IPS DF 4.7 (cell line): ENCODE results near the gene SEC24D.

Experiments
- DNase-seq: peaks from one replicate; pipeline ENCODE4 v3.0.0-alpha.2; 2013; ENCODE audit warnings: low spot score; ENCODE audit errors: extremely low read depth

SEC24D gene

DNA sequence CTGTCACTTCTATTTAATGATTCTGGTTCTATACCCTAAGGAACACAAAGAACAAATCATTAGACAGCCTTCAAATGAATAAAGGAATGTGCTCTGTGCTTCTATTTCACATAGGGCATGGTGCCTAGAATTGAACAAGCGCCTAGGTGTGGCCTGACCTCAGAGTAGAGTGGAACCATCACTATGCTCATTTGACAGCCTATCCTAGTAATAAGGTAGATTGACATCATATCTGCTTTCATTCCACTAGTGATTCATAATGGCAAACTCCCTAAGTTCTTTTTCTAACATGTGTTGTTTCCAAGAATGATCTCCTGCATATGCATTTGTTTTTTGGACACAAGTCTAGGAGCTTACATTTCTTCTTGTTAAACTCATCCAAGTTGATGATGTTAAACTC lies 114.2 kb downstream of the SEC24D start:
- no peak for DNase-seq

DNA sequence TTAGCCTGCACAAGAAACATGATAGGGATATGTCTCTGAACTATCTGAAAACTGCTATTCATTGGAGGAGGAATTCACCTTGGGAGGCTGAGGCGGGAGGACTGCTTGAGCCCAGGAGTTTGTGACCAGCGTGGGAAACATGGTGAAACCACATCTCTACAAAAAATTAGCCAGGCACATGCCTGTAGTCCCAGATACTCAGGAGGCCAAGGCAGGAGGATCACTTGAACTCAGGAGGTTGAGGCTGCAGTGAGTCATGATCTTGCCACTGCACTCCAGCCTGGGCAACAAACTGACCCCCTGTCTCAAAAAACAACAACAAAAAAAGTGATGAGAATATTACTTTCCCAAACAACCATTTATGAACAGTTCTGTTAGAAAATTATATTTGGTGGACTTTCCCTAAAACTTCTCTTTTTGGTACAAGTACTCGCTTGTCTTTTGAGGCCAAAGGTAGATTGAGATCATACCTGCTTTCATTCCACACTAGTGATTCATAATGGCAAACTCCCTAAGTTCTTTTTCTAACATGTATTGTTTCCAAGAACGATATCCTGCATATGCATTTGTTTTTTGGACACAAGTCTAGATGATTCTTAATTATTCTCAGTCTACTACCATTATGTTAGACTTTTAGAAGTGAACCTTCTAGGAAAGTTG lies 117.3 kb downstream of the SEC24D start:
- no peak for DNase-seq

DNA sequence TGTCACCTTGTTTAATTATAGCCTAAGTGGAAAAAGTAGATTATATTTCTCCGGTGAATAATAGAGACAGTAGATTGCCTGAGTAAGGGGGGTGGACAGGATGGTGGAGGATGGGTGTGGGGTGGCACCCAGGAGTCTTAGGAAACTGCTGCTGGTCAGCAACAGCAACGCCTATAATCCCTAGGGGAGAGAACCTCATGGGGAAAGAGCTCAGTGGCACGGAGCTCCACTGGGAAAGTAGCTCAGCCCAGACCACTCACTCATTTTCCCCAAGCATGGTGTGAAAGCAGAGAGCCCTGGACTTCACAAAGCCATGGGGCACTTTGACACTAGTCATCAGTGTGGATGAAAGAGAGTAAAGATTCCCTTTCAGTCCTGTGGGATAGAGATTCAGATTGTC lies 119.6 kb downstream of the SEC24D start:
- no peak for DNase-seq

DNA sequence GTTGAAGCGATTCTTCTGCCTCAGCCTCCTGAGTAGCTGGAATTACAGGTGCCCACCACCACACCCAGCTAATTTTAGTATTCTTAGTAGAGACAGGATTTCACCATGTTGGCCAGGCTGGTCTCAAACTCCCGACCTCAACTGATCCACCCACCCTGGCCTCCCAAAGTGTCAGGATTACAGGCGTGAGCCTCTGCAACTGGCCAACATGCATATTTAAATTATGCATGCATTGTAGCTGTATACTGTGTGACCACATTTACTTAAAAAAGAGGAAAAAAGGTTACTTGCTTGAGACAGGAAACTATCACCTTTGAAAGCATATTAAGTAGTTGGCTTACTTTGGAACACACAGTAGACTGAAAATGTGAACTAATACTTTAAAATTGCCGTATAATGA lies 121.2 kb downstream of the SEC24D start:
- DNase-seq = no peak

DNA sequence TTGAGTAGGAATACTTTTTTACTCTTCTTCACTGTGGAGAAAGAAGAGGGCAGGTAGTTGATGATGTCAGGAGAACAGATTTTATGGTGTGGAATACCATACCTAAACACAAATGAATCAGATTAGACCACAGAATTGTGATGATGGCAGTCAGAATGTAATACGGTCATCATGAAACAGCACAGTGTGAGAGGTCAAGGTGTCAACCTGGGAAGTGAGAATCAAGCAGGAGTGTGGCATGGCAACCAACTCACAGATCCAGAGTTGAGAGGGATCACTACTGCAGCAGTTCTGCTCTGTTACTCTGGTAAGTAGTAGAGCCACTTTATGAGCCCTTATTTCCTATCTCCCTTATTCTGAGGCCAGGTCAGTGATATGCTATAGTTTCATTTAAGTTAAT lies 123.1 kb downstream of the SEC24D start:
- DNase-seq = no peak

DNA sequence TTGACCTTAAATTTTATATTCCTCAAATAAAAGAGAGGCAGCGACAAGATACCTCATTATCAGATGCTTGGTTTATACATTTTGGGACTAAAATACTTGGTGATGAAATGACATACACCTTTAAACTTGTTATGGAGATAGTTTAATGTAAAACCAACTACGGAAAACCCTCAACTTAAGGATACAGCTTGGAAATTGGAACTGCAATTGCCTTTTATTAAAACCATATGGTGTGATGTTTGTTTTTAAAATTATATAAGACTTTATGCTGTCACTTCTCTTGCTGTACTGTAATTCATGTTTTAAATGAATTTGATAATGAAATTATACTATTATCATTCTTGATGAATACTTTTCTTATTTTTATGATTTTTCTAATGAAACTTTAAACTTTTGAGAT lies 124.9 kb downstream of the SEC24D start:
- DNase-seq = no peak

DNA sequence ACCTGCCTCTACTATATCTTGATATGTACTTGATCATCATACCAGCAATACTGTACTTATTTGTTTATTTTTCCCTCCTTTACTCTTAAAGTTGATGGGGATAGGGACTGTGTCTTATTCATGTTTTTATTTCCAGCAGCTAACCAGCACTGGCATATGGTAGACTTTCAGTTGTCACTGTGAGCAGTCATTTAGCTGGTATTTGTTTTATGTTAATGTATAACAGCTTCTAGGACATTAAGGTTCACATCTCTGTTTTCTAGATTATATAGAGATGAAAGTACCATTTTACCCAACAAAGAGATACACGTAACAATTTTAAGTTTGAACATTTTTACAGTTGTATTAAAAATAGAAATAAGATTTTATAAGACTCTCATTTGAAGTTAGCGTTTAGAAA lies 132.8 kb downstream of the SEC24D start:
- no peak for DNase-seq

DNA sequence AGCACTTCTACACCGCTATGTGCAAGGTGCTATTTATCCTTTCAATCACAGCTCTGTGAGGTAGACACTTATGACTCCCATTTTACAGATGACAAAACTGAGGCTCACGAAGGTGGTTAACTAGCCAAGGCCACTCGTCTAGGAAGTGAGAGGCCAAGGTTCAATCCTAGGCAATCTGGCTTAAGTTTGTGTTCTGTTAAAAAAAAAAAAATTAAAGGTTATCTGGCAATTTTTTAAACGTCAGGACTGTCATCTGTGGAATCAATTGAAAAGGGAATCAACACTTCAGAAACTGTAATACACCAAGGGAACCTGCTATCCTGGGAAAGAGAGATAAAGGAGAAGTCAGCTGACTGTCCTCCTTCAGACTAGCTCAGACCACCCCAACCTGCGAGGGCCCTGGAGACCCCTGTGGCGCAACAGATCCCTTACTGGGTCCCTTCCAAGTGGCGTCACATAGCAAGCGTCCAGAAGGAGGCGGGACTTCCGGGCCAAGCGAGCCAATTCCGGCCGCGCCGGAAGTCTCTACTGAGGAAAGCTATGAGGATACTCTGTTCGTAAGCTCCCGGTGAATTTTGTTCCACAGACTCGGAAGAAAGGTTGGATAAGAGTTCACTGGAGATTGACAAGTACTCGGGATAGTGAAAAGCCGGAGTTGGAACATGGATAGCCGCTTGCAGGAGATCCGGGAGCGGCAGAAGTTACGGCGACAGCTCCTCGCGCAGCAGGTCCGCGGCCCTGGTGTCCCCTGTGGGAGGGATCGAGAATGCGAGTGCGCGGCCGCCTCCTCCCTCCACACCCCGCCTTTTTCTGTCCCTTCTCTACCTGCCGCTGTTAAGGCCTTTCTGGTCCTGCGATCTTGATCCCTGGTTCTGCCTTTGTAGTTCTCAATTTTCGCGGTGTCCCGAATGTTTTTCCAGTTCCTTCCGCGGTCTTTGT lies 150.8 kb downstream of the SEC24D start, which contains the start of gene METTL14:
Gene METTL14, plus strand, starts transcription at position 520 of the 939 bp plus-strand sequence. Its CDS starts 143 bp downstream, at position 663.
- peak; percentile 72 for DNase-seq

DNA sequence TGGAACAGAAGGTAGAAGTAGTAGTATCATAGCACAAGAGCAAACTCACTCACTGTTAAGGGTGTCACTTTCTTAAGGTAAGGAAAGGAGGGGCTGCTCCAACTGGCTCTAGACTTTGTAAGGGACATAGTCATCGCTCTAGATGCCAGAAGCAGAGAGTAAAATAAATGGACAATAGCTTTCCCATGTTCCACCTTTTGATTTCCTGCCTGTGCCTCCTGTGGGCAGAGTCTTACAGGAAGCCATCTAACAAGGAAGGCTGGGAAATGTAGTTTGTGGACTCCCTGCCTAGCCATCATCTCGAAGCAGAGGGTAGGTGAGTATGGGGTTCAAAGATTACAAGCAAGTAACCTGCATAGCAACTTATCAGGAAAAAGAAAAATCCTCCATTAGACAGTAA lies 152.4 kb downstream of the SEC24D start:
- no peak for DNase-seq

DNA sequence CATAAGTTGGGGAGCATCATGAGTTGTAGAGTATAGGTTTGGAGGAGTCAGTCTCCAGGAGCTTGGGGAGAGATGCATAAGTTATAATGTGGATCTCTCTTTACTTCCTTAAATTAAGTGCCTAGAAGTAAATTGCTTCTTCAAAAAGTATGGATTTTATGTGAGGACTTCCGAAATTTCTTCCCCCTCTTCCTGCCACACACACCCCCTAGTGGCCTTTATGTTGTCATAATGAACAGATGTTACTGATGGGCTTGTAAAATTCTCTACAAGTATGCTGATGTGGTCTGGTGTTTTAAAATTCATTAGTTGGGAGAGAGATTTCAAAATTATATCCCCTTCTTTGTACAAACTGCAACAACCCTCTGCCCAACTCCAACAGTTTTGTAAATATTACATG lies 153.0 kb downstream of the SEC24D start:
- DNase-seq = no peak

DNA sequence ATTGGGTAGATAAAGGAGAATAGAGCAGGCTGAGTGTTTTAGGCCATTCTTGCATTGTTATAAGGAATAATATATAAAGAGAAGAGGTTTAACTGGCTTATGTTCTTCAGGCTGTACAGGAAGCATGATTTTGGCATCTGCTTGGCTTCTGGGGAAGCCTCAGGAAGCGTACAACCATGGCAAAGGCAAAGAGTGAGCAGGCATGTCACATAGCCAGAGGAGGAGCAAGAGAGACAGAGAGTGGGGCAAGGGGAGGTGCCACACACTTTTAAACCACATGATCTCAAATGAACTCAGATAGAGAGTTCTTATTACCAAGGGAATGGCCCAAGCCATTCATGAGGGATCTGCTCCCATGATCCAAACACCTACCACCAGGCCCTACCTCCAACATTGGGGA lies 155.1 kb downstream of the SEC24D start:
- no peak for DNase-seq

DNA sequence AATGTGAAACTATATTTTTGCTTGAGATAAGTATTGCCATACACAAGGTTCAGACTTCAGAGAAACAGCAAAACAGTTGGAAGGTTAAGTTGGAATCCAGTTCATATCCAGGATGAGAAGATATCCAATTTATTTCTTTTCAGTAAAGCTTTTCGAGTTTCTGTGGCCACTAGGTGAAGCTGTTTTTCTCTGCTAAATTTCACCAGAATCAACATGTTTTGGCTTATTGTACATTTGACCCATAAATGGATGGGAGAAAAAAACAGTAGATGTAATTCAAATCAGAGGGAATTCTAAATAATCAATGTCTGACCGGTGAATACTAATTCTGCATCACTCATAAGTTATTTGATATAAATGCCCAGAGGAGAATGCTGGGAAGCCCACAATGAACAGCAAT lies 159.8 kb downstream of the SEC24D start:
- no peak for DNase-seq
